Melanocyte of skin (primary cell): ENCODE results near the gene NPIPB9. TPM values are rescaled to one million over a fixed set of nuclear protein-coding genes. Genes with fewer than 3 reads are reported as not detected.

Source experiments
- small RNA-seq, 2 donors: library from RNA; depleted of rRNA; stranded (forward); fragments of <200 nt; gene quantifications; one replicate each; pipeline ENCODE3, GENCODE V24; 2012
- total RNA-seq, 2 donors: library from RNA; depleted of rRNA; stranded (reverse); fragments of >200 nt; gene quantifications; 2 replicates each; pipeline ENCODE4 v1.2.3, GENCODE V29; 2012

The NPIPB9 gene
- 1 to 10 TPM; 5.2 to 5.7 TPM for total RNA-seq

GRCh38 chr16:28751487-28751886 lies at the start of gene NPIPB9:
Gene NPIPB9 (plus strand): TSS chr16:28751787.

GRCh38 chr16:28711220-28712083 lies 40.1 kb upstream of the NPIPB9 start, which contains the start of gene EIF3C:
Gene EIF3C (plus strand): TSS chr16:28711464. CDS start chr16:28711687, 223 bp downstream.

Small RNA genes lying within 50 kb of the gene (small RNA-seq; reads per million reads assigned to genes)
- 0 reads per million in 2 donors for gene MIR6862-2

Other genes with a start within 250 kb of the NPIPB9 start
- gene IL27, start 245.0 kb upstream of the NPIPB9 start, total RNA-seq, result not detected
- gene NUPR1, start 212.8 kb upstream of the NPIPB9 start, total RNA-seq, result 1 to 10 TPM in 1 of 2 donors, under 1 TPM in 1; 1.00 to 2.8 TPM
- gene SGF29, start 197.9 kb upstream of the NPIPB9 start, total RNA-seq, result 1 to 10 TPM; 8.3 to 9.6 TPM
- gene SULT1A2, start 154.7 kb upstream of the NPIPB9 start, total RNA-seq, result not detected
- gene SULT1A1, start 141.7 kb upstream of the NPIPB9 start, total RNA-seq, result under 1 TPM in 1 of 2 donors, not detected in 1; under 0.01 TPM
- gene NPIPB8, start 113.7 kb upstream of the NPIPB9 start, total RNA-seq, result under 1 TPM in 1 of 2 donors, not detected in 1; under 0.01 TPM
- 10 to 100 TPM; 31.7 to 61.6 TPM for gene EIF3C, start 40.3 kb upstream of the NPIPB9 start, total RNA-seq
- gene ATXN2L, start 71.2 kb downstream of the NPIPB9 start, total RNA-seq, result 10 to 100 TPM; 48.5 to 49.0 TPM
- 100 to 1,000 TPM in 1 of 2 donors, 10 to 100 TPM in 1; 97.4 to 137 TPM for gene TUFM, start 94.6 kb downstream of the NPIPB9 start, total RNA-seq
- 10 to 100 TPM; 13.4 to 17.0 TPM for gene SH2B1, start 112.1 kb downstream of the NPIPB9 start, total RNA-seq
- under 1 TPM; under 0.01 to 0.34 TPM for gene ATP2A1, start 126.7 kb downstream of the NPIPB9 start, total RNA-seq
- 10 to 100 TPM; 20.0 to 20.6 TPM for gene RABEP2, start 173.5 kb downstream of the NPIPB9 start, total RNA-seq
- gene CD19, start 180.2 kb downstream of the NPIPB9 start, total RNA-seq, result under 1 TPM in 1 of 2 donors, not detected in 1; 0.34 TPM
- gene NFATC2IP, start 199.2 kb downstream of the NPIPB9 start, total RNA-seq, result 10 to 100 TPM; 25.1 to 32.0 TPM
- gene SPNS1, start 223.0 kb downstream of the NPIPB9 start, total RNA-seq, result 10 to 100 TPM; 59.5 to 71.9 TPM
- 1 to 10 TPM in 1 of 2 donors, under 1 TPM in 1; 0.67 to 1.0 TPM for gene LAT, start 233.3 kb downstream of the NPIPB9 start, total RNA-seq